HL-60/S4 (cell line): ENCODE results near the gene FUOM.
"Not testable (repeated sequence)": the region's sequence is repeated elsewhere in the genome, so short reads cannot be mapped to it uniquely, and the experiment has no call there.

Experiments
- in situ Hi-C: fragments of 300-500 bp; cut with MboI; formaldehyde crosslinking; loops from 2 replicates; pipeline ENCODE4 v1.14.3; 2022; ENCODE audit warnings: low sequenced_read_pairs

FUOM gene

GRCh38 chr10:133388973-133389818 is 31.4 kb upstream of the FUOM start:
- in situ Hi-C loops: no loop called here

- in situ Hi-C loops: no loop called here
Observed at GRCh38 chr10:133388236-133388972, 30.6 kb upstream of the FUOM start.

GRCh38 chr10:133386951-133387350 is 29.1 kb upstream of the FUOM start:
- in situ Hi-C loops: not testable (repeated sequence)

DNA sequence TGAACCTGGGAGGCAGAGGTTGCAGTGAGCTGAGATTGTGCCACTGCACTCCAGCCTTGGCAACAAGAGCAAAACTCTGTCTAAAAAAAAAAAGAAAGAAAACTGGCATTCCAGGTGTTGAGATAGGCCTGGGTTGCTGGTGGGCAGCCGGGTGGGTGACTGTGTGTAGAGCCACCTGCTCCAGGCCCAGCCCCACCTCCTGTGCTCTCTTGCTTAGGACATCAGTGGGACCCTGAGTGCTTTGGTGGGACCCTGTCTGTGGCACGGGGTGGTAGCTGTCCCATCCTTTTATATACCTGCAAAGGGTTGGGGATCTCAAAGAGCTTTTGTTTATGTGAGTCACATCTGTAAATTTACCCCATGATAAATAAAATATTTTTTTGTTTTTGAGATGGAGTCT is 27.4 kb upstream of the FUOM start:
- in situ Hi-C loops: no loop called here

GRCh38 chr10:133384071-133384470 is 26.3 kb upstream of the FUOM start:
- in situ Hi-C loops: no loop called here

- in situ Hi-C loops: no loop called here
Observed at GRCh38 chr10:133383551-133383950, 25.7 kb upstream of the FUOM start.

- in situ Hi-C loops: no loop called here
Observed at GRCh38 chr10:133381036-133381435, 23.2 kb upstream of the FUOM start.

DNA sequence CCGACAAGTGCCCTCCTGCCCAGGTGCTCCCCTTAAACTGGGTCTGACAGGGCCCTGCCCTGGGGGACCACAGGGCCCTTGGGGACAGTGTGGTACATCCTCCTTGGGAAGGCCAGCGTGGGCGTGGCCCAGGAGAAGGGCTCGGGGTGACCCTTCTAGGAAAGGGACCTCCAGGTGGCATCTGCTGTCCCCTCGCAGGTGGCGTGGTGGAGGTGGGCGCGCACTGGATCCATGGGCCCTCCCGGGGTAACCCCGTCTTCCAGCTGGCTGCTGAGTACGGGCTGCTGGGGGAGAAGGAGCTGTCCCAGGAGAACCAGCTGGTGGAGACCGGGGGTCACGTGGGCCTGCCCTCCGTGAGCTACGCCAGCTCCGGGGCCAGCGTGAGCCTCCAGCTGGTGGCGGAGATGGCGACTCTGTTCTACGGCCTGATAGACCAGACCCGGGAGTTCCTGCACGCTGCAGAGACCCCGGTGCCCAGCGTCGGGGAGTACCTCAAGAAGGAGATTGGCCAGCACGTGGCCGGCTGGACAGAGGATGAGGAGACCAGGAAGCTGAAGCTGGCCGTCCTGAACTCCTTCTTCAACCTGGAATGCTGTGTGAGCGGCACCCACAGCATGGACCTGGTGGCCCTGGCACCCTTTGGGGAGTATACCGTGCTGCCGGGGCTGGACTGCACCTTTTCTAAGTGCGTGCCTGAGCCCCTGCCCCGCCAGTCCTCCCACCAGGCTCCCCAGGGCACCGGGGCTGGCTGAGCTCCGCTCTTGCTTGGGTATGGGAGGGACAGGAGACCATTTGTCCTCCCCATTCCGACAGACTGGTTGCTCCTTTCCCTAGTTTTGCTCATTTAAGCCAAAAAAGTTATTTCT is 22.2 kb upstream of the FUOM start:
- in situ Hi-C loops: no loop called here

- in situ Hi-C loops: no loop called here
Observed at GRCh38 chr10:133379152-133379800, 21.5 kb upstream of the FUOM start, which contains the start of gene PAOX. PAOX (plus strand) TSS chr10:133379262; CDS start chr10:133379317, 55 bp downstream.

DNA sequence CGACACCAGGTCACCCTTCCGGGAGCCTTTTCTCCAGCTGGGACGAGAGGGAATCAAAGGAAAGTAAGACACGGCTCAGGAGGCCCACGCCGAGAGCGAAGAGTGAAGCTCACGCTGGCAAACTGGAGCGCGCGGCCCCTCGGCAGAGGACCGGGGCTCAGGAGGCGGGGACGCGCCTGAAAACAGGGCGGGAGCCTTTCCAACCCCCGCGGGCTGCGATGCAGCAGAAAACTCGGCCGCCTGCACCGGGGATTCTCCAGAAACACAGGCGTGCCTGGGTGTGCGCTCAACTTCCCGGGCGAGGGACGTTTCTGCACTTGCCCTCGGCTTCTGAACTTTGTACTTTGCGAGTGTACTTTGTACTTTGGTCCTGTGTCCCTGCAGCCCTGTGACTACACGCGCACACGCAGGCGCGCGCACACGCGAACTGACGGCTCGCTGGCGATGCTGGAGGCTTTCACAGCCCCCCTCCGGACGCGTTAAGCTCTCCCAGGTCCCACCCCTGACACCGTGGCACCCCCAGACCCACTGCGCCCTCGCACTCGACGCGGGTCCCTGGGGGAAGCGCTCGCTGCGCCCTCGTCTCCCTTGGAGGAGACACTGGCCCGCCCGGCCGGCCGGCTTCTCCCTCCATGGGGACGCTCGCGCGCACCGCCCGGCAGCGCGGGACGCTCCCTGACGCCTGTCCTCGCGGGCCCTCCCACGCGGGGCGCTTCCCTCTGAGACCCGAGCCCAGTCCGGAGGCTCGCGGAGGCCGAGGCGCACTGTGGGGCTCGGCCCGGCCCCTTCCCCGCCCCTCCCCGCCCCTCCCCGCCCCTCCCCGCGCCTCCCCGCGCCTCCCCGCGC is 20.7 kb upstream of the FUOM start:
- in situ Hi-C loops: no loop called here

DNA sequence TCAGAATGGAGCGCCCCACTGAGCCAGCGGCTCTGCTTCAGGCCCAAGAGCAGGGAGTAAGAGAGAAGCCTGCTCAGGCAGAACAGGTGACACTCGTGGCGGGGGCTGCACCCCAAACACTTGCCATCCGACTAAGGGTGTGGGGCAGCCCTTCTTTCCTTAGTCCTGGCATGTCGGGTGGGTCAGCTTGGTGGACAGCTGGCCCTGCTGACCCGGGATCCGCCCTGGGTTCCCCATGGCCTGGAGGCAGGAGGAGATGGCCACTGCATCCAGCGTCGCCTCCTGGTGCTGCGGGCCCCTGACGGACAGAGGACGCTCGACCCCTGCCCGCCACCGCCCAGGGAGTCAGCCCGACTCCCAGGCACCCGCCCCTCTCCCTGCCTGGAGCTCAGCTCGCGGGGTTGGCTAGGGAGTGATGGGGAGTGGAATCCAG is 20.0 kb upstream of the FUOM start:
- in situ Hi-C loops: no loop called here

DNA sequence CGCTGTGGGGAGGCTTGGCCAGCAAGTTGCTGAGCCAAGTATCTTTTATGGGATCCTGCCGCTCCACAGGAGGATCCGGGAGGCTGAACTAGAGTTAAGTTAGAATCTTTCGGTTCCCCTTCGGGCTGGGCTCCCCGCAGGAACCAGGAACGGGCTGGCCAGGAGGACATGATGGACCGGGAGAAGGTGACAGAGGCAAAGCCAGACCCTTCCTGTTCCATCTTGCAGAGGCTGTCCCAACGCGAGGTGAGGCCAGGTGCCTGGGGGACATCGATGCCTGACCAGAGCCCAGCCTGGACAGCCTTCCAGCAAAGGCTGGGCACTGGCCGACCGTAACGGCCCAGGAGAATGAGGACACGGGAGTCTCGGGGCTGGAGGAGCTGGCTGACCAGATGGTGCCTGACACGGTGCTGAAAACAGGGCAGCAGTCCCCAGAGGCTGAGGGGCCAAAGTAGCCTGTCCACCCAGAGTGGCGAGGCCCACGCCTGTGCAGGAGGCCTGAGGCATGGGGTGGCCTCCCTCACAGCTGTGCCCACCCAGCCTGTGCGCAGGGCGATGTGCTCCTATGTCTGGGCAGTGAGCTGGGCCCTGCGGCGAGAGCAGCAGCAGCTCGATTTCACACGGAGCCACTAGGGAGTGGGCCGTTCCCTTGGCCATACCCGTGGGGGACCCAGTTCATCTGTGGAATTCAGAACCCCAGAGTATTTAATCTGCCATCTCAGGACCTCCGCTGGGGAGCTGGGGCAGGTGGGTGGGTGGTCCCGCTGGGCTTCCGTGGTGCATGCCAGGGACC is 19.4 kb upstream of the FUOM start:
- in situ Hi-C loops: no loop called here

DNA sequence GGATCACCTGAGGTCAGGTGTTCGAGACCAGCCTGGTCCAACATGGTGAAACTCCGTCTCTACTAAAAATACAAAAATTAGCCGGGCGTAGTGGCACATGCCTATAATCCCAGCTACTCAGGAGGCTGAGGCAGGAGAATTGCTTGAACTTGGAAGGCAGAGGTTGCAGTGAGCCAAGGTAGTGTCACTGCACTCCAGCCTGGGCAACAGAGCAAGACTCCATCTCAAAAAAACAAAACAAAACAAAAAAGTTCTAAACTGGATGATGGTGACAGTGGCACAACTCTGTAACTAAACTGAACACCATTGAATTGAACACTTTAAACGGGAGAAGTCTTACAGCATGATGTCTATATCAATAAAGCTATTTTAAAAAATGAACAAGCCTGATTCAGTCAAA is 18.4 kb upstream of the FUOM start:
- in situ Hi-C loops: not testable (repeated sequence)

DNA sequence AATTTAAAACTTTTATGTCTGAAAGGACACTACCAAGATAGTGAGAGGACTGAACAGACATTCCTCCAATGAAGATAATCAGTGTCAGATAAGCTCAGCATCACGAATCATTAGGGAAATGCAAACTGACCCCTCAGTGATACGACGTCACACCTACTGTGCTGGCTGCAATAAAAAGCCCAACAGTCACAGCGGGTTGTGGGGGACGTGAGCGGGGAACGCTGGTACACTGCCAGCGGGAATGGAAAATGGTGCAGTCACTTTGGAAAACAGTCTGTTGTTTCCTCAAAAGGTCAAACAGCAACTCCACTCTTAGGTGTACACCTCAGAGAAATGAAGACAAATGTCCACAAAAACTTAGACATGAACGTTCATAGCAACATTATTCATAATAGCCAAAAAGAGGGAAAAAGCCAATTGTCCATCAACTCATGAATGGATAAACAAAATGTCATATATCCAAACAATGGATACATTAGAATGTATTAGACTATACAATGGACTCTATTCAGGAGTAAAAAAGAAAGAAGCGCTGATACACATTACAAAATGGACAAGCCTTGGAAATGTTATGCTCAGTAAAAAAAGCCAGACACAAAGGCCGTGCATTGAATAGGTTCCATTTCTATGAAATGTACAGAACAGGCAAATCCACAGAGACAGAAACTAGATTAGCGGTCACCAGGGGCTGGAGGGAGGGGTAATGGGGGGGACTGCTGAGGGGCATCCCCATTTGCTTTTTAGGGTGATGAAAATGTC is 17.7 kb upstream of the FUOM start:
- in situ Hi-C loops: no loop called here

DNA sequence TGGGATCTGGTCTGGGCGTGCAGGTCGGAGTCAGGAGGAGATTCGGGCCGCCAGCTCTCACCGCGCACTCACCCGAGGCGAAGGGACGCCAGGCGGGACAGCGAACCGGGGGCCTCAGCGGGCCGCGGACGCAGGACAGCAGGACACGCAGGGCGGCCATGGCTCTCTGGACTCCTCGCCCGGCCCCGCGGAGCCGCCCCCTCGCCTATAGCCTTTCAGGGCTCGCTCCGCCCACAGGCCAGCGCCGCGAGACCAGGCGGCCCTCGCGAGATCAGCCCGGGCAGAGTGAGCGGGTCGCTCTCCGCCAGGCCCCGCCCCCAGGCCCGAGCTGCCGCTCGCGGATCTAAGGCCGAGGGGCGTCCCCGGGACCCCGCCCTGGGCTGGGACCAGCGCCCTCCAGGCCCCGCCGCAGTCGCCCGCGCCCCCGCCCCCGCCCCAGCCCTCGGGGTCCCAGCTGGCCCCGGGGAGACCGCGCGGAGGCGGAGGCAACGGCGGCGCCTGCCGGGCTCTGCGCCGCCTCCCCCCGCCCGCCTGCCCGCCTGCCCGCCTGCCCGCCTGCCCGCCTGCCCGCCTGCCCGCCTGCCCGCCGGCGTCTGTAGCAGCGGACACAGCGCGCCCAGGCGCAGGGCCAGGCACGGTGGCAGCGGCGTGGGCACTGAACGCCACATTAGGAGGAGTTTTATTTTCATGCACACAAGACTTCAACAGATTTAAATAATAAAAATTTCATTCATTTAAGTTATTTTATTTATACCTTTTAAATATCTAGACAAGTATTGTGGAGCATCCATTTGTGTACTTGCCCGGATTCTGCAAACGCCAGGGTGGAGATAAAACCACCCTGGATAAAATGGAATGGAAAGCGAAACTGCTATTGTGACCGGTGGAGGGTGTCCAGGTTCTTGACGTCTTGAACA is 15.6 kb upstream of the FUOM start, which contains the start of gene ECHS1:
TSS of gene ECHS1 (minus strand) at position 181 of the 917 bp plus-strand sequence. CDS start at position 160, 21 bp downstream.
- in situ Hi-C loops: no loop called here

GRCh38 chr10:133372507-133372906 is 14.7 kb upstream of the FUOM start:
- in situ Hi-C loops: no loop called here
